Daoy (cell line): ENCODE results near the gene PRDM7. TPM values are rescaled to one million over a fixed set of nuclear protein-coding genes. Genes with fewer than 3 reads are reported as not detected.
"Not testable (repeated sequence)": the region's sequence is repeated elsewhere in the genome, so short reads cannot be mapped to it uniquely, and the experiment has no call there.

Source experiments
- DNase-seq: peaks from one replicate; pipeline ENCODE4 v3.0.0-alpha.2; 2015; ENCODE audit warnings: low read depth
- total RNA-seq: library from RNA; depleted of rRNA; stranded (reverse); fragments of >200 nt; shearing (Covaris generic); gene quantifications from 2 replicates; pipeline ENCODE4 v1.2.3, GENCODE V29; 2014

PRDM7 gene
- total RNA-seq, 1 experiment from 2014 or later = not detected

DNA sequence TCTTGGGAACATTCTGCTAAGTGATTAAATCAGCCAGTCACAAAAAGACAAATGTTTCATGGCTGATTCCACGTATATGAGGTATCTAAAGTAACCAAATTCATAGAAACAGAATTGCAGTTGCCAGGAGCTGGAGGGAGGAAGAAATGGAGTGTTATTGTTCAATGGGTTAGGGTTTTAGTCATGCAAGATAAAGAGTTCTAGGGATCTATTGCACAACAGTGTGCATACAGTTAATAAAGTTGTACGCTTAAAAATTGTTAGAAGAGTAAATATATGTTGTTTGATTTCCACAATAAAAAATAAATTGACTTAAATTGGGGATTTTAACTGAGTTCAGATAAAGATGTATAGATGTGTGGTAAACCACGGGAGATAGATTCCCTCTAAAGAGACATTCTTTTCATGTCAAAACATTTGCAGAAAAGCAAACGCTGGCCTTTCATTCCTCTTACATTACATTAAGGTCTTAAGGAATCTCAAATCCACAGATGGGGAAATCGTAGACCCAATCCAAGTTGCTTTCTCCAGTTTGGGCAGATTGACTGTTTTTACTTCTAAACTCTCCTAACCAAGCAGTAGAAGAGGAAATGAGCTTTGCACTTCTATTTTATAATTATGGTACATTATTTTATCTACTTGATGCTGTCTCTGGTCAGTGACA, 4.6 kb downstream of the PRDM7 start:
- no peak for DNase-seq

DNA sequence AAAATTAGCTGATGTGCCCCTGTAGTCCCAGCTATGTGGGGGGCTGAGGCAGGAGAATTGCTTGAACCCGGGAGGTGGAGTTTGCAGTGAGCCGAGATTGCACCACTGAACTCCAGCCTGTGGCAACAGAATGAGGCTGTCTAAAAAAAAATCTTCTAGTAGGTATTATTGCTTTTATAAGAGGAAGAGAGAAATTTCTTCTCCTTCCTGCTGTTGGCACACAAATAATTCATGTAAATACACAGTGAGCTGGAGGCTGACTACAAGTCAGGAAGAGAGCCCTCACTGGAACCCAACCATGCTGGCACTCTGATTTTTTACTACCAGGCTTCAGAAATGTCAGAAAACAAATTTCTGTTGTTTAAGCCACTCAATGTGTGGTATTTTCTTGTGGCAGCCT, 6.7 kb downstream of the PRDM7 start:
- no peak for DNase-seq

DNA sequence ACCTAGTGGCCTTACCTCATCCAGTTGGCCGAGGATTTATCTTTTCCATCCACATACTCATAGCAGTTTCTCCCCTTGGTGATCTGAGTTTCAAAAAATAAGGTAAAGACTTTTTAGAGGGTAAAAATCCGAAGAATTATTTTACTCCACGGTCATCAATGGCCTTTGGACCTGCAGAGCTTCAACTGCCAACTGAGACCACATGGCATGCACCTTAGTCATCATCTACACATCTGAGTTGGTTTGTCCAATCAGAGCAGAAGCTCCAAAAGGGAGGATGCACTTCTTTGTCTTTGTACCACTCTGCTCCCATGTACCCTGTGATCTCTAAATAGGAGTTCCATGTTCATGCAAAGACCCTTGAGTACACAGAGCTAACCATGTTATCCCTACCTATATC, 15.7 kb downstream of the PRDM7 start:
- no peak for DNase-seq

DNA sequence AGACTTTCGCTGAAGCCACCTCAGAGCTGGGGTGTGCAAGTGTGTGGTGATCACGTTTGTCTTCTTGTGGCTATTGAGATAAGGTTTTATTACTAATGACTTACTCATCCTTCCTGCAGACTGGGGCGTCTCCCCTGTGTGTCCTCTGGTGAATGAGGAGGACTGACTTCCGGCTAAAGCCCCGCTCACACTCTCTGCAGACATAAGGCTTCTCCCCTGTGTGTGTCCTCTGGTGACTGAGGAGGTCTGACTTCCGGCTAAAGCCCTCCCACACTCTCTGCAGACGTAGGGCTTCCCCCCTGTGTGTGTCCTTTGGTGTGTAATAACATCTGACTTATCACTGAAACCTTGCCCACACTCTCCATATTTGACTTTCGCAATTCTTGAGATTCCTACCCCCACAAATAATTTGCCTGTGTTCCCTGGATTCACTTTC, 19.4 kb downstream of the PRDM7 start:
- peak; percentile 82 for DNase-seq

DNA sequence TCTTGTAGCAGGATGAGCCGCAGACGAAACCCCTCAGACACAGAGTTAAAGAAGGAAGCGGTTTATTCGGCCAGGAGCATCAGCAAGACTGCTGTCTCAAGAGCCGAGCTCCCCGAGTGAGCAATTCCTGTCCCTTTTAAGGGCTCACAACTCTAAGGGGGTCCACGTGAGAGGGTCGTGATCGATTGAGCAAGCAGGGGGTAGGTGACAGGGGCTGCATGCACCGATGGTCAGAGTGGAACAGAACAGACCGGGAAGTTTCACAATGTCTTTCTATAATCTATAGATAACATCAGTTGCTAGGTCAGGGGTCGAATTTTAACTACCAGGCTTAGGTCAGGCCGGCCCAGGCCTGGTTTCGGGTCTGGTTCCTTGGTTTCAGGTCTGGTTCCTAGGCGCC, 20.6 kb downstream of the PRDM7 start:
- not testable (repeated sequence) for DNase-seq

DNA sequence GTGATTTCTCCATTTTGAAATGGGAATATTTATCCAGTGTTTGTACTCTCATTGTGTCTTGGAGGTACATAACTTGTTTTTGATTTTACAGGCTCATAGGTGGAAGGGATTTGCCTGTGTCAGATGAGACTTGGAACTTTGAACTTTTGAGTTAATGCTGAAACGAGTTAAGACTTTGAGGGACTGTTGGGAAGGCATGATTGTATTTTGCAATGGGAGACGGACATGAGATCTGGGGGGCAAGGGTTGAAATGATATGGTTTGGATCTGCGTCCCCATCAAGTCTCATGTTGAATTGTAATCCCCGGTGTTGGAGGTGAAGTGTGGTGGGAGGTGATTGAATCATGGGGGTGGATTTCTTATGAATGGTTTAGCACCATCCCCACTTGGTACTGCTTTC, 21.8 kb downstream of the PRDM7 start:
- no peak for DNase-seq

DNA sequence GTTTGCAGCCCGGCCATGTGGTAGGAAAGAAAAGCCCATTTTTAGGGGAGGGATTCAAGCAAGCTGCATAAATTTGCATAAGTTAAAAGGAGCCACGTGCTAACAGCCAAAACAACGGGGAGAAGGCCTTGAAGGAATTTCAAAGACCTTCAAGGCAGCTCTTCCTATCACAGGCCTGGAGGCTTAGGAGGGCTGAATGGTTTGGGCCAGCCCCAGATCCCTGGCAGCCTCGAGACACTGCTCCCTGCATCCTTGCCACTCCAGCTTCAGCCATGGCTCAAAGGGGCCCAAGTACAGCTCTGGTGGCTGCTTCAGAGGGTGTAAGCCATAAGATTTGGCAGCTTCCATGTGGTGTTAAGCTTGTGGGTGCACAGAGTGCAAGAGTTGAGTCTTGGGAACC, 22.6 kb downstream of the PRDM7 start:
- DNase-seq = no peak

DNA sequence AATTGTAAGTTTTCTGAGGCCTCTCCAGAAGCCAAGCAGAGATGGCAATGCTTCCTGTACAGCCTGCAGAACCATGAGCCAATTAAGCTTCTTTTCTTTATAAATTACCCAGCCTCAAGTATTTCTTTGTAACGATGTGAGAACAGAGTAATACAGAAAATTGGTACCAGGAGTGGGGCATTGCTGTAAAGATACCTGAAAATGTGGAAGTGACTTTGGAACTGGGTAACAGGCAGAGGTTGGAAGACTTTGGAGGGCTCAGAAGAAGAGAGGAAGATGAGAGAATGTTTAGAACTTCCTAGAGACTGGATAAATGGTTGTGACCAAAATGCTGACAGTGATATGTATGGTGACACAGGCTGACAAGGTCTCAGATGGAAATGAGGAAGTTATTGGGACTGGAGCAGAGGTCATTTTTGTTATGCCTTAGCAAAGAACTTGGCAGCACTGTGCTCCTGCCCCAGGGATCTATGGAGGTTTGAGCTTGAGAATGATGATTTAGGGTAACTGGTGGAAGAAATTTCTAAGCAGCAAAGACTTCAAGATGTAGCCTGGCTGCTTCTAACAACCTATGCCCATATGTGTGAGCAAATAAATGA, 23.1 kb downstream of the PRDM7 start:
- DNase-seq = no peak

DNA sequence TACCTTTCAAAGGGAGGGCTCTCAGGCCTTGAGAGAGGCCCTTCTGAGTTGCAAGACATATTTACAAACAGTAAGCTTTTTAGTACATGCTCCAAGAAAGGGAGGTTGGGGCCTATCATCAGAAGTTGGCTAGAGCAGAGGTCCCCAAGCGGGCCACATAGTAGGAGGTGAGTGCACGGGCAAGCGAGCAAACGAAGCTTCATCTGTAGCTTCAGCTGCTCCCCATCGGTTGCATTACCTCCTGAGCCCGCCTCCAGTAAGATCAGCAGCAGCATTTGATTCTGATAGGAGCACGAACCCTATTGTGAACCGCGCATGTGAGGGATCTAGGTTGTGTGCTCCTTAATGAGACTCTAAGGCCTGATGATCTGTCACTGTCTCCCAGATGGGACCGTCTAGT, 26.2 kb downstream of the PRDM7 start:
- no peak for DNase-seq

DNA sequence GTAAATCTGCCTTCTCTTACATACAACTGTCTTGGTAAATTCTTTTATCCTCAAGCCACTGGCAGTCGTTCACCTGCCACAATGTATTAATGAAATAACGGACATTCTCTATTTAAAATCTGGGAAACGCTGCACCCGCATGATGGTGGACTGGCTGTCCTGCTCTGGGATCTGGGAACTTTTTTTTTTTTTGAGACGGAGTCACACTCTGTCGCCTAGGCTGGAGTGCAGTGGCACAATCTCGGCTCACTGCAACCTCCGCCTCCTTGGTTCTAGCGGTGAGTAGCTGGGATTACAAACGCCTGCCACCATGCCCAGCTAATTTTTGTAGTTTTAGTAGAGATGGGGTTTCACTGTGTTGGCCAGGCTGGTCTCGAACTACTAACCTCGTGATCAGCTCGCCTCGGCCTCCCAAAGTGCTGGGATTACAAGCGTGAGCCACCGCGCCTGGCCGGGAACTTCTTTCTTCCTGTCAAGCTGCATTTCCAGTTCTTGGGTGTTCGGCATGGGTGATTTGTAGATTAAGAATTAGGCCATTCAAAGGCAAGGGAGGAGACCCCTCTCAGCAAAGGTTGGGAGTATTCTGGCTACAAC, 28.3 kb downstream of the PRDM7 start:
- no peak for DNase-seq

DNA sequence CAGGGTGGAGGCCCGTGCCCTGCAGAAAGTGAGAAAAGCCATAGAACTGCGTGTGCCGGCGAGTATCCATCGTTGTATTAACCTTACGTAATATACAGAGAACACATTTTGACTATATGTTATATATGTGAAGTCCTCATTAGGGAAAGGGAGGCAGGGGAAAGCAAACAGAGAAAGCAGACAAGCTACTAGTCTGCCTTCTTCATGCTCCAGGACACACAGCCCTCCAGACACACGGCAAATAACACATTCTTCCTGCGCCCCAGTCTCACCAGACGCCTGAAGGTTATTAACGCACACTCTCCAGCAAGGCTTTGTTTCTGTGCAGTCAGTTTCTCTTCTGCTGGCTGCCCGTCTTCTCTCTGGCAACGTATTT, 28.8 kb downstream of the PRDM7 start:
- DNase-seq = no peak

DNA sequence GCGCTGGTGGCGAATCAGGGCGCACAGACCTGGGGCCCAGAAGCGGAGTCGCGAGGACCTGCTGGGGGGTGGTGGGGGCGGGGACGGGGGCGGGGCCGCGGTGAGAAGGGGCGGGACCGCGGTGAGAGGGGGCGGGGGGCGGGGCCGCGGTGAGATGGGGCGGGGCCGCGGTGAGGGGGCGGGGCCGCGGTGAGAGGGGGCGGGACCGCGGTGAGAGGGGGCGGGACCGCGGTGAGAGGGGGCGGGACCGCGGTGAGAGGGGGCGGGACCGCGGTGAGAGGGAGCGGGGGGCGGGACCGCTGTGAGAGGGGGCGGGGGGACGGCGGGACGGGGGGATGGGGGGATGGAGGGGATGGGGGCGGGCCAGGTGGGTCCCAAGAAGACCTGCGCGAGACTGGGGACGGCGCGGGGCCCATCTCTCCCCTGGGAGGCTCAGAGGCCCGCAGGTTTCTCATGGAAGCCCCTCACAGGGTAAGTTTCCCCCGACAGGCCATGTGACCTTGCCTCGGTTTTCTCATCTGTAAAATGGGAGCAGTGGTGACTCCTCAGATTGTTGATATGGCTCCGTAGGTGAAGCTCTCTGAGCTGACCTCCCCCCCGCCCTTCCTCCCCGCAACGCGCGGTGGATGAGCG, 29.3 kb downstream of the PRDM7 start:
- DNase-seq = no peak

DNA sequence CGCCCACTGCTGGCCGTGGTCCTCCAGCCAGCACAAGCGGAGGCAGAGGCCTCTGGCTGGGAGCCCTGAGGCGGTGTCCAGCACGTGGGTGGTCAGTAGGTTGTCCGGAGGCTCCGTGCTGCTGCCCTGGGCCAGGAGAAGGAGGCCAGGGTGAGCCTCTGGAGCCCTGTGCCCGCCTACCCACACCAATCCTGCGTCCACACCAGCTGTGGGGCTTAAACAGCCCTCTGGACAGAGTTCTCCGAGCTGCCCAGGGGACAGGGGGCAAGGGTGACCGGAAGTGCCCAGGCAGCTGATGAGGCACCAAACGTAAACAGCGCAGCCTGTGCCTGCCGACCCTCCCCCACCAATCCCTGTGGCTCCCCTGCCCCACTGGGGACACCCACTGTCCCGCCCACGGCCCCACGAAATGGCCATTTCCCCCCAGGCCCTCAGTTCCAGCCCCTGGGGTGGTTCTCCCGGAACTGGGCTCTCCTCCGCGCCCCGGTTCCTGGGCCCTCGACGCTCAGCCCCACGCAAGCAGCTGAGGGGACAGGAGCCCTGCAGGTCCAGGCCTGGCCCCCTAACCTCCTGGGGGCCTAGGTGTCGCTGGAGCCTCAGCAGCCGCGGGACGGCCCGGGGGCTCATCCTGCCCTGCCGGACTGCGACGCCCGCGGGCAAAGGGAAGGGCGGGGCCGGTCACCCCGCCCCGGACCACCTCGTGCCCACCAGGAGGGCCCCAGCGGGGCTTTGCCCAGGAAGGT, 30.0 kb downstream of the PRDM7 start:
- DNase-seq = no peak

DNA sequence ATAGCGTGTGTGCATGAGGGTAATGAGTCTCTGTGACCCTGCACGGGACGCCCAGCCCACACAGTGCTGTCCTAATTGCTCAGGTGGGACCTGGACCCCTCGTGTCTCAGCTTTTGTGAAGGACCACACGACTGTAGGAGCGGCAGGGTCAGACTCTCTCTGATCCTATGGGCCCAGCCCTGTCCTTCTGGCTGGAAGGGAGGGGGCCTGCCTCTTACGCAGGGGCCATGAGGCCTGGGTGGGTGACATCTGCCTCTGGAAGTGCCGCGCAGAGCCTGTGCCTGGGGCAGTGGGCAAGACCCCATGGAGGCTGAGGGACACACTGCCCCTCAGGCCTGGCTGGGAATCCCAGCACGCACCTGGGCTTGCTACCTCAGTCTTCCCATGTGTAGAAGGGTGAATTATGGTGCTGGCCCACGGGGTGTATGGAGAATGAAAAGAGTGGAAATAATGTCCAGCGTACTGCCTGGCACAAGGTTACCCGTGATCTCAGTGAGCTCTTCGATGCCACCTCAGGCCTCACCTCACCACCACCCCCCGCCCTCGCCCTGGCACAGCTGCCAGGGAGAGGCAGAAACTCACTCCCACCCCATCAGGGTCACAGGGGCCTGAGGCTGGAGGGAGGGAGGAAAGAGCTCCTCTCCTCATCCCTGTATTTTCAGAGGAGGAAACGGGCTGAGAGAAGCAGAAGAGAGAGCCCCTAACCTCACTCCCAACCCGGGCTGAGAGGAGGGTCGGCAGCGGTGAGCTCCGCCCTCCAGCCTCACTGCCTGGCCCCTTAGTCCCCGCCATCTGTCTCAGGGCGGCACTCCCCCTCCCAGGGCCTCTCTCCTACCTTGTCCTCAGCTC, 30.8 kb downstream of the PRDM7 start:
- no peak for DNase-seq

DNA sequence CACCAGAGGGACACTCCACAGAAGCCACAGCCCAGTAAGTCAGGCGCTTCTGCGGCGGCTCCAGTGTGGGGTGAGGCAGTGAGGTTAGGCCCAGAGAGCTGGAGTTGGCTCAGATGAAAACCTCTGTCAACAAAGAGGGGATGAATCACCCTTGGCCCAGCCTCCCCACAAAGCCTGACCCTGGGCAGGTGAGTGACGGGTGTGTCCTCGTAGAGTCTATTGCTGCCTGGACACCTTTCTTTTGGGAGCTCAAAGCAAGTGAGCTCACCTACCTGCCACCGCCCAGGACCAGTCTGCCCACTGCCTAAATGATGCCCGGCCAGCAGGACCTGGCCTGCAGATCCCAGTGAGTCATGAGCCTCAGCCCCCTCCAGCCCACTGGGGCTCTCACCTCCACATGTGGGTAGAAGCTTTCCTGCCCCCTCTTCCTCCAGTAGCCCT, 33.0 kb downstream of the PRDM7 start:
- peak; percentile 80 for DNase-seq

DNA sequence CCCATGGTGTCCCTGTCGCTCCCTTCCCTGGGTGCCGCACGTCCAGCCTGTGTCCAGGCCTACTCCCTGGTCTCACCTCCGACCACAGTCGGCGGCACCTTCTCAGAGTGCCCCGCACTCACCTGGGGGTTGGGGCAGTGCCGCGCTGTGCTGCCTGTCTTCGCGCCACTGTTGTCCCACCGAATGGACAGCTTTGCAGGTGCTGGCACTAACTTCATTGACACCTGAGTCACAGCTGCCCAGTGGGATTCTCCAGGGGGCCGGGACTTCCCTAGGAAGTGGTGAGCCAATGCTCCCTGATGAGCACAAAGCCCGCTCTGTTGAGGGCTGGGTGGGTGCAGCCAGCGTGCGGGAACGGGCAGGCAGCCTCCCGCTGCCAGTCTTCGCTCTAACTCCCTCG, 33.6 kb downstream of the PRDM7 start:
- DNase-seq = peak; percentile 41

DNA sequence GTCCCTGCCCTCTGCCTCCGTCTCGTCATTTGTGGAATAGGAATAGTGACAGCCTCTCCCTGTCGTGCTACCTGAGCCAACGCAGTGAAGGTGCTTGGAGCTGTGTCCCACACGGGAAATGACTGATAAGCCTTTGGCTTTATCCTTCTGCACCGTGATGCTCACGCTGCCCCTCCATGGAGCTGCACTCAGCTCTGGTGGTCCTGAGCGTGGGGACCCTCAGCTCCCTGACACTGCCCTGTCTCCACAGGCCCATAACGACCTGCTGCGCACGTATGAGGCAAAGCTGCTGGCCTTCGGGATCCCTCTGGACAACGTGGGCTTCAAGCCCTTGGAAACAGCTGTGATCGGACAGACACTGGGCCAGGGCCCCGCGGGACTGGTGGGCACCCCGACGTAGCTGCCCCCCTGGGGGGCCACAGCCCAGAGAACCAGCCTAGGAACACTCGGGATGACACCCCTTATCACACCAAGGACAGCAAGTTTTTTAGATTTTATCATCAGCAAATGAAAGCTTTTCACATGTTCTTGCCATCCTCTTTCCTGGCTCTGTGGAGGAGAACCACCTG, 34.1 kb downstream of the PRDM7 start:
- no peak for DNase-seq

DNA sequence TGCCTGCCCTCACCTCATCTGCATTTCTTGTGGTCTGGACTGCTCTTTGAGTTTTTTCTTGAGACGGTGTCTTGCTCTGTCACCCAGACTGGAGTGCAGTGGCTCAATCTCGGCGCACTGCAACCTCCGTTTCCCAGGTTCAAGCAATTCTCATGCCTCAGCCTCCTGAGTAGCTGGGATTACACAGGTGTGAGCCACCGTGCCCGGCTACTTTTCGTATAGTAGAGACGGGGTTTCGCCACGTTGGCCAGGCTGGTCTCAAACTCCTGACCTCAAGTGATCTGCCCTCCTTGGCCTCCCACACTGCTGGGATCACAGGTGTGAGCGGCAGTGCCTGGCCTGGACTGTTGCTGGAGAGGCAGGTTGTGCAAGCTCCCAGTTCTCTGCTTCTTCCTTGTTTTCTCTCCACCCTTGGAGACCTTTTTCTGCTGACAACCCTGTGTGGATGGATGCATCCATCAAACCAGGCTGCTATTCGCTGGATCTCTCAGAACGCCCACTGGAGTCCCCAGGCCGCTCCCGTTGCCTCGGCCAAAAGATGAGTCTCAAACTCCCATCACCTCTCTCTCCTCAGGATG, 35.1 kb downstream of the PRDM7 start:
- DNase-seq = no peak

DNA sequence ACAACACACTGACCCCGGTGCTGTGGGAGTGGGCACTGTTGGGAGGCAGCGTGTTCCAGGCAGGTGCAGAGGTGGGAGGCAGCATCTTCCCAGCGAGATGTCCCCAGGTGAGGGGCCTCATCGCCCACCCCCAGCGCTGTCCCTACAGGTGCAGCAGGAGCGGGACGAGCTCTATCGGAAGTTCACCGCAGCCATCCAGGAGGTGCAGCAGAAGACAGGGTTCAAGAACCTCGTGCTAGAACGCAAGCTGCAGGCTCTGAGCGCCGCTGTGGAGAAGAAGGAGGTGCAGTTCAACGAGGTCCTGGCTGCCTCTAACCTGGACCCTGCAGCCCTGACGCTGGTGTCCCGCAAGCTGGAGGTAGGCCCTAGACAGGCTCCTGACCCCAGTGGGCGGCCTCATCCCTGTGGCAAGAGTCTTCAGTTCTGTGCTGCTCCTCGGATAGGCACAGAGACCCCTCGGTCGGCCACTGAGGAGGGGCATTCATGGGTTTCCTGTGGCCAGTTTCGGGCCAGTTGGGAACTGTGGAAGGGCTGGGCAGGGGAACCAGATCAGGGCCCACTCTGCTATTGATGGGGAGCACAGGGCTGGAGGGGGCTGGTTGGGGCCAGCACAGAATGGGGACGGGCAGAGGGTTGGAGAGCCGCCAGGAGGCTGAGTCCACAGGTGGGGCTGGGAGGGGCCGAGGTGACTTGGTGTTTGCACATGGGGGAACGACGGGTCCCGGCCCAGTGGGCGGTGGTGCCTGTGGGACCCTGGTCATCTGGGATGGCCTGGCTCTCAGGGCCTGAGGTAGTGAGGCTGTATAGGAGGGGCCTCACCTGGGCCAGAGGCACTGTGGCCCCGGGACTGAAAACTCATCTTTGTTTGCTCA, 36.7 kb downstream of the PRDM7 start:
- no peak for DNase-seq

DNA sequence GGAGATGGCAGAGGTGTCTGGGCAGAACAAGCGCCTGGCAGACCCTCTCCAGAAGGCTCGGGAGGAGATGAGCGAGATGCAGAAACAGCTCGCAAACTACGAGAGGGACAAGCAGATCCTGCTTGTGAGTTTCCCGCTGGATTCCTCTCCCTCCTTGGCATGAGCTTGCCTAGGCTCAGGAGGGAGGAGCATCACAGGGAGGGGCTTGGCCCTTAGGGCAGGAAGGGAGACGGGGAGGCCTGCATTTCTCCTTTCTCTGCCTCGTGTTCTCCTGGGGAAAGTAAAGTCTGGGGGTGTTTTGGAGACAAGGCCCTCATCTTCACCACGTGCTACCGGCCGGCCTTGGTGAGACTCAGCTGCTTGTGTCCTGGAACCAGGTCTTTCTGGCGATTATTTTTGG, 39.9 kb downstream of the PRDM7 start:
- no peak for DNase-seq
